Stimulated activated CD4-positive, alpha-beta T cell treated with anti-CD3 and anti-CD28 coated beads, Interleukin-4, amount 100 ng/mL, for 48 hours (primary cell): Measurements from ENCODE around the gene SNRPA.

Experiments
- DNase-seq, 2 donors: peaks; one replicate each; pipeline ENCODE4 v3.0.0-alpha.2; 2020; ENCODE audit warnings: low read depth in 2 of 2

Gene SNRPA

GRCh38 chr19:40750874-40751537 lies at the start of gene SNRPA:
SNRPA (plus strand) TSS chr19:40751203; CDS start chr19:40751409, 206 bp downstream.
- DNase-seq = peak; percentile 90 to 97

- no peak for DNase-seq
Observed at GRCh38 chr19:40701758-40702157, 49.2 kb upstream of the SNRPA start.

GRCh38 chr19:40702337-40703012 lies 48.5 kb upstream of the SNRPA start:
- no peak for DNase-seq

- DNase-seq = no peak
Observed at GRCh38 chr19:40703029-40703755, 47.8 kb upstream of the SNRPA start.

GRCh38 chr19:40704491-40705361 lies 46.3 kb upstream of the SNRPA start:
- DNase-seq = no peak

GRCh38 chr19:40705362-40705651 lies 45.7 kb upstream of the SNRPA start:
- DNase-seq = no peak

- no peak for DNase-seq
Observed at GRCh38 chr19:40705950-40706619, 44.9 kb upstream of the SNRPA start.

- DNase-seq = no peak
Observed at GRCh38 chr19:40707615-40708014, 43.4 kb upstream of the SNRPA start.

GRCh38 chr19:40709817-40710216 lies 41.2 kb upstream of the SNRPA start:
- DNase-seq = no peak

- DNase-seq = no peak
Observed at GRCh38 chr19:40713939-40714338, 37.1 kb upstream of the SNRPA start.

GRCh38 chr19:40714441-40715299 lies 36.3 kb upstream of the SNRPA start:
- peak; percentile 86 to 90 for DNase-seq

- peak; percentile 59 to 71 for DNase-seq
Observed at GRCh38 chr19:40716031-40716481, 34.9 kb upstream of the SNRPA start.

GRCh38 chr19:40716482-40717324 lies 34.3 kb upstream of the SNRPA start, which contains the start of the genes COQ8B and ITPKC:
COQ8B (minus strand) TSS chr19:40716886; CDS start chr19:40714632, 2,254 bp downstream.
ITPKC (plus strand) TSS chr19:40717112; CDS start chr19:40717136, 24 bp downstream.
- DNase-seq = peak; percentile 100

GRCh38 chr19:40717325-40717879 lies 33.6 kb upstream of the SNRPA start:
- no peak for DNase-seq

GRCh38 chr19:40717880-40718773 lies 32.9 kb upstream of the SNRPA start:
- no peak for DNase-seq

GRCh38 chr19:40718774-40719391 lies 32.1 kb upstream of the SNRPA start:
- no peak for DNase-seq

- no peak for DNase-seq
Observed at GRCh38 chr19:40719414-40719894, 31.5 kb upstream of the SNRPA start.
